CD4-positive, alpha-beta T cell treated with Interferon alpha-2 for 1 hour (primary cell): Measurements from ENCODE around the gene C5orf52.
"Not testable (repeated sequence)": the region's sequence is repeated elsewhere in the genome, so short reads cannot be mapped to it uniquely, and the experiment has no call there.

Experiments
- DNase-seq, 2 donors: peaks; one replicate each; pipeline ENCODE4 v3.0.0-alpha.2; 2020 to 2022

The C5orf52 gene

DNA sequence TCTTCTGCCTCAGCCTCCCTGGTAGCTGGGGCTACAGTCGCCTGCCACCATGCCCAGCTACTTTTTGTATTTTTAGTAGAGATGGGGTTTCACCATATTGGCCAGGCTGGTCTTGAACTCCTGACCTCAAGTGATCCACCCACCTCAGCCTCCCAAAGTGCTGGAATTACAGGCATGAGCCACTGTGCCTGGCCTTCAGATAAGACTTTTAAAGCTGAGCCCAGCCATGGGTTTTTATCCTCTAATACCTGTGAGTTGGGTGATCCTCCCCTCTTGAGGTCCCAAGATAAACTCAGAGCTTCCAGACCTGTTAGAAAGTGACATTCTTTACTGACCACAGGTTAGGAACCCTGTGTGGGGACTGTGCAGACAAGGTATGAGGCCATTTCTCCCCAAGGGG lies 56.5 kb downstream of the C5orf52 start:
- not testable (repeated sequence) for DNase-seq
